Measurements from ENCODE around the gene IFI30. TPM values are rescaled to one million over a fixed set of nuclear protein-coding genes. Genes with fewer than 3 reads are reported as not detected.

Gene IFI30
- 100 to 1,000 TPM in 2 of 4 donors, 10 to 100 TPM in 2; 74.8 to 466 (median 148) TPM for total RNA-seq

DNA sequence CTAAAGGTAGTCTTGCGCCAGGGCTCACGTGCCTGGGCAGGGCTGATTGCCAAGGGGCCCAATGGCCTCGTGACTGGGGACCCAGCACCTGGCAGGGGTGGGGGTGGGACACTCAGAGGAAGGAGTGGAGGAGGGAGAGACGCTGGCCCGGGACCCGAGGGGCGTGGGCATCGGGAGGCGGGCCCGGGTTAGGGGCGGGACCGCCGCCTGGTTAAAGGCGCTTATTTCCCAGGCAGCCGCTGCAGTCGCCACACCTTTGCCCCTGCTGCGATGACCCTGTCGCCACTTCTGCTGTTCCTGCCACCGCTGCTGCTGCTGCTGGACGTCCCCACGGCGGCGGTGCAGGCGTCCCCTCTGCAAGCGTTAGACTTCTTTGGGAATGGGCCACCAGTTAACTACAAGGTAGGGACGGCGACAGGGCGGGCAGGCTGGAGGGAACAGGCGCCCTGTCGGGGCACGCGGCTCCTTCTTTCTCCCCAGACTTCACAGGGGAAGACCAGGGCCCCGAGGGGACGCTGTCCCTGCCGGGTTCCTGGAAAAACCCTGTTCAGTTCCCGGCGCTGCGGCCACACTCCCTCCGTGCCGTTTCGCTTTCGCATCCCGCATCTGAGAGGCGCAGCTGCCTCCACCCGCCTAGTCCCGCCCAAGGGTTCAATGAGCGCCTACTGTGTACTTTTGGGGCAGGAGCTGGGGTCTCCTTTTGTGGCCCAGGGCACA is at the start of gene IFI30:
Gene IFI30 (plus strand): TSS at position 242 of the 717 bp plus-strand sequence. CDS start 29 bp downstream, at position 271.
- TF ChIP-seq, protein P1, sequence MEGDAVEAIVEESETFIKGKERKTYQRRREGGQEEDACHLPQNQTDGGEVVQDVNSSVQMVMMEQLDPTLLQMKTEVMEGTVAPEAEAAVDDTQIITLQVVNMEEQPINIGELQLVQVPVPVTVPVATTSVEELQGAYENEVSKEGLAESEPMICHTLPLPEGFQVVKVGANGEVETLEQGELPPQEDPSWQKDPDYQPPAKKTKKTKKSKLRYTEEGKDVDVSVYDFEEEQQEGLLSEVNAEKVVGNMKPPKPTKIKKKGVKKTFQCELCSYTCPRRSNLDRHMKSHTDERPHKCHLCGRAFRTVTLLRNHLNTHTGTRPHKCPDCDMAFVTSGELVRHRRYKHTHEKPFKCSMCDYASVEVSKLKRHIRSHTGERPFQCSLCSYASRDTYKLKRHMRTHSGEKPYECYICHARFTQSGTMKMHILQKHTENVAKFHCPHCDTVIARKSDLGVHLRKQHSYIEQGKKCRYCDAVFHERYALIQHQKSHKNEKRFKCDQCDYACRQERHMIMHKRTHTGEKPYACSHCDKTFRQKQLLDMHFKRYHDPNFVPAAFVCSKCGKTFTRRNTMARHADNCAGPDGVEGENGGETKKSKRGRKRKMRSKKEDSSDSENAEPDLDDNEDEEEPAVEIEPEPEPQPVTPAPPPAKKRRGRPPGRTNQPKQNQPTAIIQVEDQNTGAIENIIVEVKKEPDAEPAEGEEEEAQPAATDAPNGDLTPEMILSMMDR (IDR thresholded peaks at IDR 0.05) = no peak
- DNase-seq (ENCODE audit: low spot score) = no peak
- peak; percentile 57 for ATAC-seq (ENCODE audit: low FRiP score)

DNA sequence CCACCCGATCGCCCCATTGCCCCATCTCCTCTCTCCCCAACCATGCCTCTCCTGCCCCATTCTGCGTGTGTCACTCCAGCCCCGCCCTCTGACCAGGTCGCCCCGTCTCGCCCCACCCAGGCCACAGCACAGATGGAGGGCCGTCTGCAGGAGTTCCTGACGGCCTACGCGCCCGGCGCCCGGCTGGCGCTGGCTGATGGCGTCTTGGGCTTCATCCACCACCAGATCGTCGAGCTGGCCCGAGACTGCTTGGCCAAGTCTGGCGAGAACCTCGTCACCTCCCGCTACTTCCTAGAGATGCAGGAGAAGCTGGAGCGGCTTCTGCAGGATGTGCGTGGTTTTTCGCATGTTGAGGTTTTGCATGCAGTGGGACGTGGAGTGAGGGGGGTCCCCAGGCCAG is 49.8 kb upstream of the IFI30 start:
- TF ChIP-seq, protein P1 (IDR thresholded peaks at IDR 0.05) = no peak
- DNase-seq (ENCODE audit: low spot score) (no peak), ATAC-seq (ENCODE audit: low FRiP score) (no peak)

DNA sequence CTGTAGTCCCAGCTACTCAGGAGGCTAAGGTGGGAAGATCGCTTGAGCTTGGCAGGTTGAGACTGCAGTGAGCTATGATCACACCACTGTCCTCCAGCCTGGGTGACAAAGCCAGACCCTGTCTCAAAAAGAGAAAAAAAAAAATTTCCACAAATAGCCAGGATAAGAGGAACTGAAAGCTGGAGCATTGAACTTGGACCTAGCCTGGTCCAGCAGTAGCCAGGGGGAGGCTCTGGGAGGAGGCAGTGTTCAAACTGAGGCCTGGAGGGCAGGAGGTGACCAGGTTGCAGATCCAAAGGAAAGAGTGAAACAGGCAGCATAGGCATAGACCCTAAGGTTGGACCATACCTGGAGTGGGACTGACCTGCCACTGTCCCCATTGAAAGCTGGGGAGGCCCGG is 47.5 kb upstream of the IFI30 start:
- DNase-seq (ENCODE audit: low spot score) = no peak
- ATAC-seq (ENCODE audit: low FRiP score) = no peak
- TF ChIP-seq, protein P1 (IDR thresholded peaks at IDR 0.05) = no peak

DNA sequence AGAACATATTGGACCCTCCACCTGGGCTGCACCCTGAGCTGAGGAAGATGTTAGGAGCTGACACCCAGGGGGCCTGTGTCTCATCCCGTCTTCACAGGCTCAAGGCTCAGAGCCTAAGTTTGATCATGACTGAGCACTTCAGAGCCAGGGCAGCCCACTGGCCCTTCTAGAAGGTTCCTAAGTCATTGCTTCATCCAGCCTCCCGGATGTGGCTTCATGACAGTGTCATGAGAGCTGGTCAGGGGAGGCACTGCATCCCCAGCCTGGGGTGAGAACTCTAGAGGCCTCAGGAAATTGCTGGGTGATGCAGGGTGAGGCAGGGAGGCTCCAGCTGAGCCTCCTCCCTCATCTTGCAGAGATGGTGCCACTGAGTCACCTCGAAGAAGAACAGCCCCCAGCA is 45.6 kb upstream of the IFI30 start:
- DNase-seq (ENCODE audit: low spot score) = no peak
- ATAC-seq (ENCODE audit: low FRiP score) = no peak
- TF ChIP-seq, protein P1 (IDR thresholded peaks at IDR 0.05) = no peak

DNA sequence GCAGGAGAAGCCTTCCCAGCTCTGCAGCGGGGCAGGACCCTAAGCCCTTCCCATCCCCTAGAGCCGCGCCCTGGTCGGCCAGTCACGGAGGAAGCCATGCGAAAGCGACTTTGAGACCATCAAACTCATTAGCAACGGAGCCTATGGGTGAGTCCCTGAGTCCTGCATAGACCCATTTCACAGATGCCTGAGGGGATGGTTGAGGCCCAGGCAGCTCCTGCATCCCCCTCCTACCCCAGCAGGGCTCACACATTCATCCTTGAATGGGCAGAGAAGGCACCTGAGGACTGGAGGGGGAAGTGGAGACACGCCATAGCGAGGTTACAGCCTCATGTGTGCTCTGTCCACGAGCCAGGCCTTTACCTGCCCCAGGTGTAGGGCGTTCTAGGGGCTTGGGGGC is 44.8 kb upstream of the IFI30 start:
- TF ChIP-seq, protein P1 (IDR thresholded peaks at IDR 0.05) = no peak
- DNase-seq (ENCODE audit: low spot score) = no peak
- ATAC-seq (ENCODE audit: low FRiP score) = no peak

DNA sequence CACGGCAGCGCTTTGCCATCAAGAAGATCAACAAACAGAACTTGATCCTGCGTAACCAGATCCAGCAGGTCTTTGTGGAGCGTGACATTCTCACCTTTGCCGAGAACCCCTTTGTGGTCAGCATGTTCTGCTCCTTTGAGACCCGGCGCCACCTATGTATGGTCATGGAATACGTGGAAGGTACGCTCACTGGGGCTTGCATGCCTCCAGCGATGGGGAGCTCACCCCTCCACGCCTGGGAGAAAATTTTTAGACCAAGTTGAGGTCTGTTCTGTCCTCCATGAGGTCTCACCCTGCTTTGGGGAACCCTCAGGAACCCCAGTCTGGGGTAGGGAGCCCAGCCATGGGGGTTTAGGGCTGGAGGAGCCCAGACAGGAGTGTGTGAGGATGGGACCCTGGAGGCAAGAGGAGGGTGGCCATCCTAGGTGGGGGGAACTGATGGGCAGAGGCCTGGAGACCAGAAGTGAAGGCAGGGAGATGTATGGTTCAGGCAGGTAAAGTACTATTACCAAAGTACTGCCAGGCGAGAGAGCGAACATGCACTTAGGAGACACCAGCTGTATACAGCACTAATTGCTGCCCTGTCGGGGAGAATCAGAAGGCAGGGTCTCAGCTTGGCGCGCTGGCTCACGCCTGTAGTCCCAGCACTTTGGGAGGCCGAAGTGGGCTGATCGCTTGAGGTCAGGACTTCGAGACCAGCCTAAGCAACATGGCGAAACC is 42.9 kb upstream of the IFI30 start:
- no peak for DNase-seq (ENCODE audit: low spot score)
- TF ChIP-seq, protein P1 (IDR thresholded peaks at IDR 0.05) = no peak
- ATAC-seq (ENCODE audit: low FRiP score) = no peak

All from omental fat pad (tissue), 4 donors.